GM19372 (cell line): ENCODE results near the gene SLC19A2.

Experiments
- ATAC-seq: cut with Tn5 transposase; IDR thresholded peaks from one replicate; pipeline ENCODE4 v1.9.1; 2021; ENCODE audit warnings: mild to moderate bottlenecking, low read depth, moderate library complexity; ENCODE audit not compliant: unreplicated experiment

SLC19A2 gene

DNA sequence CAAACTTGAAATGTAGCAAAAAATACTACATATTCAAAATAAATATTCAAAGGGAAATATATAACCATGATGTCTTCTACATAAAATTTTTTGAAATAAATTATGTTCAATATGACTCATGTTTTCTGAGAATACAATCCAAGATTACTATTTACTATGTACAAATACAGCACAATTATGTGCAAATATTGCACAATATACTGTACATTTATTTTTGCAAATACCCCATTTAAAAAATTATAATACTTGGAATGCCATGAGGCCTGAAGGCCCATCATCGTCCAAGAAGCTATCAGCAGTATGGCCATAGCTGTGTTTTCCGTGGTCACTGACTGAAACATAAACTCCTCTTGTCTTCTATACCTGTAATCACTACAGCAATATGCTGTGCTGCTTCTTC, 70.8 kb downstream of the SLC19A2 start:
- ATAC-seq = no peak
